ENCODE data around the gene SCLT1. TPM values are rescaled to one million over a fixed set of nuclear protein-coding genes. Genes with fewer than 3 reads are reported as not detected.
"Not testable (repeated sequence)": the region's sequence is repeated elsewhere in the genome, so short reads cannot be mapped to it uniquely, and the experiment has no call there.

The SCLT1 gene
- total RNA-seq, 1 experiment from 2014 or later: 15.8 TPM

DNA sequence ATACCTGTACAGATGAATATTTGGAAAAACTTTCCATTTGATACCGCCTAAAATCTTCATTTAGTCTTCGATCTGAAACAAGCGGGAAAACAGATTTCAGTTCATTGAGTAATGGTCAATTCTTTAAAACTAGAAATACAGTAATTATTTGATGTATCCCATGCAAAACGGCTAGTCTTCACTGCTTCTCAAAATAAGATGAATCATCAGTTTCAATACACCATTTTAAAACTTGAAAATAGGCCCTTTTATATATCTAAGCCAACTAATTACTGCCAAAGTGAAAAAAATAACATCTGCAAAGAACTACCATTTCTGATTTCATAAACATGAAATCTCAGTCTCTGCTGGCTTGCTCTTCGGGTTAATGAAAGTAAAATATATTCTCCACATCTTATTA is 11.0 kb downstream of the SCLT1 start:
- no peak for DNase-seq (ENCODE audit: low spot score)
- in situ Hi-C loops (cut with HindIII; ENCODE audit: low sequenced_read_pairs): no loop called here

GRCh38 chr4:129080129-129080528 is 13.2 kb downstream of the SCLT1 start:
- DNase-seq (ENCODE audit: low spot score): no peak
- in situ Hi-C loops (cut with HindIII; ENCODE audit: low sequenced_read_pairs): no loop called here

GRCh38 chr4:129077326-129077725 is 16.0 kb downstream of the SCLT1 start:
- no peak for DNase-seq (ENCODE audit: low spot score)
- in situ Hi-C loops (cut with HindIII; ENCODE audit: low sequenced_read_pairs): no loop called here

DNA sequence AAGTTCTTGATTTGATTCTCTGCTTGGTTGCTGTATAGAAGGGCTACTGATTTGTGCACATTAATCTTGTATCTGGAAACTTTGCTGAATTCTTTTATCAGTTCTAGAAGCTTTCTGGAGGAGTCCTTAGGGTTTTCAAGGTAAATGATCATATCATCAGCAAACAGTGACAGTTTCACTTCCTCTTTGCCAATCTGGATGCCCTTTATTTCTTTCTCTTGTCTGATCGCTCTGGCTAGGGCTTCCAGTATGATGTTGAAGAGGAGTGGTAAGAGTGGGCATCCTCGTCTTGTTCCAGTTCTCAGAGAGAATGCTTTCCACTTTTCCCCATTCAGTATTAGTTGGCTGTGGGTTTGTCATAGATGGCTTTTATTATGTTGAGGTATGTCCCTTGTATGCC is 23.8 kb downstream of the SCLT1 start:
- DNase-seq (ENCODE audit: low spot score); in situ Hi-C loops (cut with HindIII; ENCODE audit: low sequenced_read_pairs): not testable (repeated sequence)

DNA sequence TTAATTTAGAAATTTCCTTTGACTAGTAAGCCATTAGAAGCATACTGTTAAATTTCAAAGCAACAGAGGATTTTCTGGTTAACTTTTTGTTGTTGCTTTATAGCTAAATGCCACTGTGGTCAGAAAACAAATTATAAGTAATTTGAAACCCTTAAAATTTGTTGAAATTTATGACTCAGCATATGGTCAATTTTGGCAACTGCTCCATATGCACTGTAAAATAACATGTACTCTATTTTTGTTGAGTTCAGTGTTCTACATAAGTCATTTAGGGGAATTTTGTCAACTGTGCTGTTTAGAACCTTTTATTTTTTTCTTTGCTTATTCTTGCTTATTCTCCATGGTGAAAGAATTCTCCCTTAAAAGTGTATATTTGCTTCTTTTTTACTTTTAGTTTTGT is 28.6 kb downstream of the SCLT1 start:
- DNase-seq (ENCODE audit: low spot score): no peak
- in situ Hi-C loops (cut with HindIII; ENCODE audit: low sequenced_read_pairs): no loop called here

- in situ Hi-C loops (cut with HindIII; ENCODE audit: low sequenced_read_pairs): no loop called here
- no peak for DNase-seq (ENCODE audit: low spot score)
Measured at GRCh38 chr4:129063640-129064039, 29.7 kb downstream of the SCLT1 start.

- in situ Hi-C loops (cut with HindIII; ENCODE audit: low sequenced_read_pairs): no loop called here
- DNase-seq (ENCODE audit: low spot score): no peak
Measured at GRCh38 chr4:129062580-129062979, 30.8 kb downstream of the SCLT1 start.

DNA sequence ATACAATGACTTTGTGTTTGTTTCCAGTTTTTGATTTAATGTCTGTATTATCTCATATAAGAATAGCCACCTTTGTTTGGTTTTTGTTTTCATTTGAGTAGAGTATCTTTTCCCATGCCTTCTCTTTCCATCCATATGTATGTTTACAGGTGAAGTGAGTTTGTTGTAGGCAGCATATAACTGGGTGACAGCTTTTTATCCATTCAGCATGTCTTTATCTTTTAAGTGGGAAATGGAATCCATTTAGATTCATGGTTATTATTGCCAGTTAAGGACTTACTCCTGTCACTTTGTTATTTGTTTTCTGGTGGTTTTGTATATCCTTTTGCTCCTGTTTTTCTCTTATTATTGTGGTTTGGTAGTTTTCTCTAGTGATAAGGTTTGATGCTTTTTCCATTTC is 34.3 kb downstream of the SCLT1 start:
- in situ Hi-C loops (cut with HindIII; ENCODE audit: low sequenced_read_pairs): no loop called here

DNA sequence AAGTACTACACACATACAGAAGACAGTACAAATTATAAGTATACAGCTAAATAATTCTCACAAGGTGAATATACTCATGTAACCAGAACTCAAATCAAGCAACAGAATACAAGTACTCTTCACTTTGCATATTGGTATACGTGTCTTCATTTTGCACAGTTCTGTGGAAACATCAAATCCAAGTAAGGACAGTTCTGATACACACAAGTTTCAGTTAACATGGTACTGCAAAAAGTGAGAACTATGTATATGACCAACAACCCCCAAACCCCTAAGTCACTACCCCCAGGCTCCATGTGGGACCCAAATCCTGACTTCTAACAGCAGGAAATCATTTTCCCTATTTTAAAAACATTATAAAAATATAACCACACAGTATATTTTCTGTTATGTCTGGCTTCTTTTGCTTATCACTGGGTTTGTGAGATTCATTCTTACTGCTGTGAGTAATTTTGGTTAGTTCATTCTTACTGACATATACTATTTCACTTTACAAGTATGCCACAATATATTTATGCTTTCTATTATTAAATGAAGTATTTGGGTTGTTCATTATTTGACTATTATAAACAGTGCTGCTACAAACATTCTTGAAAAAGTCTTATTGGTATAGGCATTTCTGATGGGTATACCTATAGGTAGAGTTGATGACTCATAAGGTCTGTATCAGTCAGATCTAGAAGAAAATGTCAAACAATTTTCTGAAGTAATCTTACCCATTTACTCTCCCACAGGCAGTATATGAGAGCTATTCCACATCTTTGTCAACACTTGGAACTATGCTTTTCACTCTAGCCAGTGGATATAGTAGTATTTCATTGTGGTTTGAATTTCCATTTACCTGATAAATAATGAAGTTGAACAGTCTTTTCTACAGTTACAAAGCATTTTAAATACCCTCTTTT is 47.0 kb downstream of the SCLT1 start:
- DNase-seq (ENCODE audit: low spot score): no peak
- in situ Hi-C loops (cut with HindIII; ENCODE audit: low sequenced_read_pairs): no loop called here

More for the DNA sequence above, 34.3 kb downstream of the SCLT1 start:
- DNase-seq (ENCODE audit: low spot score): no peak

- DNase-seq (ENCODE audit: low spot score): peak; percentile 19
- in situ Hi-C loops (cut with HindIII; ENCODE audit: low sequenced_read_pairs): no loop called here
Measured at GRCh38 chr4:129043523-129043922, 49.8 kb downstream of the SCLT1 start.

- no peak for DNase-seq (ENCODE audit: low spot score)
- in situ Hi-C loops (cut with HindIII; ENCODE audit: low sequenced_read_pairs): no loop called here
Measured at GRCh38 chr4:129040471-129040870, 52.9 kb downstream of the SCLT1 start.

- no peak for DNase-seq (ENCODE audit: low spot score)
- in situ Hi-C loops (cut with HindIII; ENCODE audit: low sequenced_read_pairs): no loop called here
Measured at GRCh38 chr4:129037093-129037492, 56.2 kb downstream of the SCLT1 start.

GRCh38 chr4:129014566-129015509 is 78.5 kb downstream of the SCLT1 start:
- DNase-seq (ENCODE audit: low spot score): no peak

GRCh38 chr4:129008096-129008495 is 85.2 kb downstream of the SCLT1 start:
- in situ Hi-C loops (cut with HindIII; ENCODE audit: low sequenced_read_pairs): no loop called here
- no peak for DNase-seq (ENCODE audit: low spot score)

More at GRCh38 chr4:129014566-129015509, 78.5 kb downstream of the SCLT1 start:
- in situ Hi-C loops (cut with HindIII; ENCODE audit: low sequenced_read_pairs): no loop called here

- in situ Hi-C loops (cut with HindIII; ENCODE audit: low sequenced_read_pairs): no loop called here
- DNase-seq (ENCODE audit: low spot score): no peak
Measured at GRCh38 chr4:128986908-128987307, 106.4 kb downstream of the SCLT1 start.

GRCh38 chr4:128986019-128986418 is 107.3 kb downstream of the SCLT1 start:
- DNase-seq (ENCODE audit: low spot score): no peak
- in situ Hi-C loops (cut with HindIII; ENCODE audit: low sequenced_read_pairs): no loop called here

- DNase-seq (ENCODE audit: low spot score): no peak
- in situ Hi-C loops (cut with HindIII; ENCODE audit: low sequenced_read_pairs): no loop called here
Measured at GRCh38 chr4:128983771-128984485, 109.4 kb downstream of the SCLT1 start.

DNA sequence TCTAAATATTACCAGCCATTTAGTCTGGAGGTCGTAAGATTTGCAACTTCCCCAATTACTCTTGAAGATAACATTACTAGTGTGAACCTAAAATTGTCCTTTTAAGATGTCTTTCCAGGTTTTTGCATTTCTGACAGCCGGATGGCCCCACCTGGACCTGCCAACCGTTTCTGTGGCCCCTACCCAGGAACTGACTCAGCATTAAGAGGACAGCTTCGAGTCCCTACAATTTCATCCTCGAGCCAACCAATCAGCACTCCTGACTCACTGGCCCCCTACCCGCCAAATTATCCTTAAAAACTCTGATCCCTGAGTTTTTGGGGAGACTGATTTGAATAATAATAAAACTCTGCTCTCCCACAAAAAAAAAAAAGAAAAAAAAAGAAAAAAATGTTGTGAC is 112.0 kb downstream of the SCLT1 start:
- no peak for DNase-seq (ENCODE audit: low spot score)
- in situ Hi-C loops (cut with HindIII; ENCODE audit: low sequenced_read_pairs): no loop called here

DNA sequence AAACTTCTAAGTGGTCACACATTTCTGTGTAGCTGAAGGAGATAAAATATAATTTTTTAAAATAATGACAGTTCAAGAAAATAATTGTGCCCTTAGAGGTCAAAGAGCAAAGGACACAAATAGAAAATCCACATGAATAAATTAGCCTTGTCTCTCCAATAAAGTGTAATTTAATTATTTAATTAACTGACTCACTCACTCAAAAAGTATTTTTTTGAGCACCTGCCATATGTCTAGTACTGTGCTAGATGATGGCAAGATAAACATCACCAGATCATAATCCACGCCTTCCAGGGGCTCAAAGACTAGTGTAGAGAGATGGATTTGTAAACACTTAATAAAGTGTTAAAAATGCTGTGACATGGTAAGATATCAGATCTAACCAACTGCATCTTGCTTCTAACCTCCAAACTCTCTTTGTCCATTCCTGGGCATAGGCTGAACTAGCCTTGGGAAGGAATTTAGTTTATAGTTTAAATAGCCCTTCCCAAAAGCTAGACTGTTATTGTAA is 112.5 kb downstream of the SCLT1 start:
- in situ Hi-C loops (cut with HindIII; ENCODE audit: low sequenced_read_pairs): no loop called here
- DNase-seq (ENCODE audit: low spot score): no peak
